ENCODE results near the gene KCNQ1. TPM values are rescaled to one million over a fixed set of nuclear protein-coding genes. Genes with fewer than 3 reads are reported as not detected.

The KCNQ1 gene
- total RNA-seq, 2 donors from 2014 or later: 4.4 to 25.3 TPM

DNA sequence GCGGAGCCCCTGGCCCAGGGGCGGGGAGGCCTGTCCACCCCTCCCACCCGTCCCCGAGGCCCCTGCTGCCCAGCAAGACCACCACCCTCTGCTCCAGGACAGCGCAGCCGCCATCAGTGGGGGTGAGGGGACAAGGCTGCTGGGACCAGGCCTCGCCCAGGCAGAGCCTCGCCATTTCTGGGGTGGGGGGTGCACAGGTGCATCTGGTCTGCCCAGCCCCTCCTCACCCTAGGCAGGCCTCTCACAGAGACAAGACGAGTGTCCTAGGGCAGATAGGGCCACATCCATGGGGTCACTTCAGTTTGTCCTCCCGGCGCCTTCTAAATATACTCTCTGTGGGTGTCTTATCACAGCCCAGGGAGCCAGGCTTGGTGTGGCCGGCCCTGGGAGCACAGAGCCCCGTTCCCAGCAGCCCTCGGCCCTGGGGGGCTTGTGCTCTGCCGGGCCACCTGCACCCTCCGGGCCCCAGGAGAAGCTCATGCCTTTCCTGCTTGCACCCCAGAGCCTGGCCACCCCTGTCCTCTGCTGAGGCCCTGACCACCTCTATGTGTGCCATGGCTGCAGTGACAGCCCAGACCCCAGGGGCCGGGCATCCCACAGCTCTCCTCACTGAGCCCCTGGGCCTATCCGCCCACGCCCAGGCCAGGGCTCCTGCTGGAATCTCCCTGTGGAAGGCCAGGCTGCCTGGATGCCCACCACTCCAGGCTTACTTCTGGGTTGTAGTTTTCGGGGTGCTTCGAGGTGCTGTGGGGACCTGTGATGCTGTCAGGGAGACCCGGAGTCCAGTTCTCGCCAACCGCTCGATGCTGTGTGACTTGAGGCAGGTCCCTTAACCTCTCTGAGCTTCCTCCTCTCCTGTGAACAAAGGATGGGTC is 70.8 kb downstream of the KCNQ1 start:
- H3K27ac ChIP-seq: no peak overlapping the region
- H3K4me1 ChIP-seq (ENCODE audit: control insufficient read depth in 1 of 2, low read depth in 2 of 2): no peaks in the 10 kb centered on the region
- DNase-seq (ENCODE audit: low spot score) (no peak), ATAC-seq (ENCODE audit: insufficient number of reproducible peaks, low FRiP score, low read depth) (no peak)
- no peaks in the 10 kb centered on the region for H3K9me3 ChIP-seq
- no peaks in the 10 kb centered on the region for H3K36me3 ChIP-seq
- no peaks in the 10 kb centered on the region for H3K27me3 ChIP-seq (replicated peaks; ENCODE audit: insufficient read depth)
- no peak for TF ChIP-seq CTCF (IDR thresholded peaks at IDR 0.05)
- no peak overlapping the region for H3K4me3 ChIP-seq

GRCh38 chr11:2516276-2517015 is 71.6 kb downstream of the KCNQ1 start:
- H3K4me3 ChIP-seq: no peak overlapping the region
- no peaks in the 10 kb centered on the region for H3K4me1 ChIP-seq (ENCODE audit: control insufficient read depth in 1 of 2, low read depth in 2 of 2)
- ATAC-seq (ENCODE audit: insufficient number of reproducible peaks, low FRiP score, low read depth): no peak
- H3K27ac ChIP-seq: no peak overlapping the region
- no peaks in the 10 kb centered on the region for H3K27me3 ChIP-seq (replicated peaks; ENCODE audit: insufficient read depth)
- DNase-seq (ENCODE audit: low spot score): no peak
- no peaks in the 10 kb centered on the region for H3K9me3 ChIP-seq
- H3K36me3 ChIP-seq: no peaks in the 10 kb centered on the region
- TF ChIP-seq CTCF (IDR thresholded peaks at IDR 0.05): no peak

GRCh38 chr11:2517016-2517385 is 72.2 kb downstream of the KCNQ1 start:
- ATAC-seq (ENCODE audit: insufficient number of reproducible peaks, low FRiP score, low read depth) (no peak), DNase-seq (ENCODE audit: low spot score) (no peak)
- H3K4me3 ChIP-seq: no peak overlapping the region
- H3K9me3 ChIP-seq: no peaks in the 10 kb centered on the region
- TF ChIP-seq CTCF (IDR thresholded peaks at IDR 0.05): no peak
- no peak overlapping the region for H3K27ac ChIP-seq
- no peaks in the 10 kb centered on the region for H3K4me1 ChIP-seq (ENCODE audit: control insufficient read depth in 1 of 2, low read depth in 2 of 2)
- no peaks in the 10 kb centered on the region for H3K36me3 ChIP-seq
- H3K27me3 ChIP-seq (replicated peaks; ENCODE audit: insufficient read depth): no peaks in the 10 kb centered on the region

- no peak for TF ChIP-seq CTCF (IDR thresholded peaks at IDR 0.05)
- ATAC-seq (ENCODE audit: insufficient number of reproducible peaks, low FRiP score, low read depth) (no peak), DNase-seq (ENCODE audit: low spot score) (no peak)
These were observed 72.7 kb downstream of the KCNQ1 start for GRCh38 chr11:2517386-2518064.

More at GRCh38 chr11:2517386-2518064, 72.7 kb downstream of the KCNQ1 start:
- no peak overlapping the region for H3K27ac ChIP-seq
- H3K9me3 ChIP-seq: no peaks in the 10 kb centered on the region
- no peak overlapping the region for H3K4me3 ChIP-seq
- no peaks in the 10 kb centered on the region for H3K27me3 ChIP-seq (replicated peaks; ENCODE audit: insufficient read depth)
- no peaks in the 10 kb centered on the region for H3K36me3 ChIP-seq
- no peaks in the 10 kb centered on the region for H3K4me1 ChIP-seq (ENCODE audit: control insufficient read depth in 1 of 2, low read depth in 2 of 2)
